ENCODE results near the gene HECTD4. TPM values are rescaled to one million over a fixed set of nuclear protein-coding genes. Genes with fewer than 3 reads are reported as not detected.
"Not testable (repeated sequence)": the region's sequence is repeated elsewhere in the genome, so short reads cannot be mapped to it uniquely, and the experiment has no call there.

The HECTD4 gene
- total RNA-seq, 1 experiment from 2014 or later: 54.5 TPM

DNA sequence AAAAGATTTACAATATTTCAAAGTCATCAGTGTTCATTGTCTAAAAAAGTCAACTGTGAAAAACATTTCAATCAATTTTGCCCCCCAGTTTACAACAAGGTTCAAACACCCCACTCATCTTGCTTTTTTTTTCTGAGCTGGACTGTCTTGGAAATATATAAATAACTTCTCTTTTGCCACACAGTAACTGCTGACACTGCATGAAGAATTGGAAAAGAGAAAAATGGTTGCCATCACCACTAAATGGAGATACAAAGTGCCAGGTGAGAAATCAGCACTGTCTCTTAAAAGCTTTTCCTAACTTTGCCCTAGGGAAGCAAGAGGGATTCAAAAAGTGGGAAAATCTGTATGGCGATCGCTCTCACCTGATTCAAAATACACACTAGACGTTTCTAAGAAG lies 155.5 kb downstream of the HECTD4 start:
- Mint-ChIP-seq H3K27me3 (ENCODE audit: insufficient read depth, unreplicated experiment) (no peaks in the 10 kb centered on the region), H3K4me1 (ENCODE audit: low read depth, unreplicated experiment) (no peaks in the 10 kb centered on the region), H3K36me3 (ENCODE audit: insufficient read depth, unreplicated experiment) (peaks cover 47% of the 10 kb centered on the region), H3K27ac (ENCODE audit: unreplicated experiment) (no peak overlapping the region), H3K4me3 (ENCODE audit: unreplicated experiment) (no peak overlapping the region), H3K9me3 (ENCODE audit: unreplicated experiment) (no peaks in the 10 kb centered on the region)
- TF ChIP-seq, protein P1, sequence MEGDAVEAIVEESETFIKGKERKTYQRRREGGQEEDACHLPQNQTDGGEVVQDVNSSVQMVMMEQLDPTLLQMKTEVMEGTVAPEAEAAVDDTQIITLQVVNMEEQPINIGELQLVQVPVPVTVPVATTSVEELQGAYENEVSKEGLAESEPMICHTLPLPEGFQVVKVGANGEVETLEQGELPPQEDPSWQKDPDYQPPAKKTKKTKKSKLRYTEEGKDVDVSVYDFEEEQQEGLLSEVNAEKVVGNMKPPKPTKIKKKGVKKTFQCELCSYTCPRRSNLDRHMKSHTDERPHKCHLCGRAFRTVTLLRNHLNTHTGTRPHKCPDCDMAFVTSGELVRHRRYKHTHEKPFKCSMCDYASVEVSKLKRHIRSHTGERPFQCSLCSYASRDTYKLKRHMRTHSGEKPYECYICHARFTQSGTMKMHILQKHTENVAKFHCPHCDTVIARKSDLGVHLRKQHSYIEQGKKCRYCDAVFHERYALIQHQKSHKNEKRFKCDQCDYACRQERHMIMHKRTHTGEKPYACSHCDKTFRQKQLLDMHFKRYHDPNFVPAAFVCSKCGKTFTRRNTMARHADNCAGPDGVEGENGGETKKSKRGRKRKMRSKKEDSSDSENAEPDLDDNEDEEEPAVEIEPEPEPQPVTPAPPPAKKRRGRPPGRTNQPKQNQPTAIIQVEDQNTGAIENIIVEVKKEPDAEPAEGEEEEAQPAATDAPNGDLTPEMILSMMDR (IDR thresholded peaks at IDR 0.05; ENCODE audit: insufficient read depth in 1 of 2, low read depth in 1 of 2, low read length in 1 of 2, severe bottlenecking in 1 of 2, unreplicated experiment in 1 of 2): no peak
- ChIA-PET POLR2A (no interaction called here), CTCF (no interaction called here)
- no TSS peak for BruUV-seq (replicated peaks)
- Histone ChIP-seq H3K4me3 (ENCODE audit: low read depth, low read length) (no peak overlapping the region), H3K9me3 (no peaks in the 10 kb centered on the region), H3K36me3 (ENCODE audit: control insufficient read depth, insufficient read depth, low read length) (no peaks in the 10 kb centered on the region; the same call in 1 of the 2 replicates), H3K4me1 (no peaks in the 10 kb centered on the region), H3K27me3 (replicated peaks; ENCODE audit: control insufficient read depth, insufficient read depth, low read length) (no peaks in the 10 kb centered on the region)
- no peak for DNase-seq
- intact Hi-C loops (cut with micrococcal nuclease; ENCODE audit: unreplicated experiment): no loop called here

DNA sequence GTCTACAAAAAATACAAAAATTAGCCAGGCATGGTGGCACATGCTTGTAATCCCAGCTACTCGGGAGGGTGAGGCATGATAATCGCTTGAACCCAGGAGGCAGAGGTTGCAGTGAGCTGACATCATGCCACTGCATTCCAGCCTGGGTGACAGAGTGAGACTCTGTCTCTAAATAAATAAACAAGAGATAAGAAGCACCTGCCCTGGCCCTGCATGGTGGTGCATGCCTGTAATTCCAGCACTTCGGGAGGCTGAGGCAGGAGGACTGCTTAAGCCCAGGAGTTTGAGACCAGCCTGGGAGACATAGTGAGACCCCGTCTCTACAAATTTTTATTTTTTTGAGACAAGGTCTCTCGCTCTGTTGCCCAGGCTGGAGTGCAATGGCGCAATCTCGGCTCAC lies 161.6 kb downstream of the HECTD4 start:
- H3K36me3 ChIP-seq (ENCODE audit: control insufficient read depth, insufficient read depth, low read length); H3K4me3 Mint-ChIP-seq (ENCODE audit: unreplicated experiment); H3K27me3 ChIP-seq (replicated peaks; ENCODE audit: control insufficient read depth, insufficient read depth, low read length); intact Hi-C loops (cut with micrococcal nuclease; ENCODE audit: unreplicated experiment); H3K27ac Mint-ChIP-seq (ENCODE audit: unreplicated experiment); H3K4me3 ChIP-seq (ENCODE audit: low read depth, low read length); H3K4me1 ChIP-seq; H3K9me3 ChIP-seq; BruUV-seq (replicated peaks); H3K27me3 Mint-ChIP-seq (ENCODE audit: insufficient read depth, unreplicated experiment); POLR2A ChIA-PET; CTCF ChIA-PET; H3K4me1 Mint-ChIP-seq (ENCODE audit: low read depth, unreplicated experiment); H3K9me3 Mint-ChIP-seq (ENCODE audit: unreplicated experiment): not testable (repeated sequence)
- H3K36me3 Mint-ChIP-seq (ENCODE audit: insufficient read depth, unreplicated experiment): peaks cover 42% of the 10 kb centered on the region
- peak; percentile 58 to 61 for DNase-seq

DNA sequence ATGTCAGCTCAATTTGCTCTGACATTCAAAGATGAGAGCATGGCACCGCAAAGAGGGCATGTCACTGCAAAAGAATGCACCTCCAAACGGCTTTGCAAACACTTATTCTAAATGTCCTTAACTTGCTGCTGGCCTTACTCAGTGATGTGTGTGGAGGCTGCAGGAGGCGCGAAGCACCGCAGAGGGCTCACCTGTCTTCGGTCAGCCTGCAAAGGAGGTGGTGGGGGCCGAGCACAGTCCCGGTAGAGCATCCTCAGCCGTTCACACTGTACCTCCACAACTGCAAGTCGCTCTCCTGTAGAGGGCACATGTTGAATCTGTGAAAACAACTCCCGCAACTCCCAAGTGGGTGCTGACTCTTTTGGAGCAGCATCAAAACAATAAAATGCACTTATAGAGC lies 163.0 kb downstream of the HECTD4 start:
- no TSS peak for BruUV-seq (replicated peaks)
- Histone ChIP-seq H3K36me3 (ENCODE audit: control insufficient read depth, insufficient read depth, low read length) (no peaks in the 10 kb centered on the region), H3K4me1 (peaks cover 8% of the 10 kb centered on the region), H3K4me3 (ENCODE audit: low read depth, low read length) (no peak overlapping the region), H3K9me3 (no peaks in the 10 kb centered on the region), H3K27me3 (replicated peaks; ENCODE audit: control insufficient read depth, insufficient read depth, low read length) (no peaks in the 10 kb centered on the region)
- no peak for DNase-seq
- Mint-ChIP-seq H3K36me3 (ENCODE audit: insufficient read depth, unreplicated experiment) (peaks cover 42% of the 10 kb centered on the region), H3K27ac (ENCODE audit: unreplicated experiment) (no peak overlapping the region), H3K4me3 (ENCODE audit: unreplicated experiment) (no peak overlapping the region), H3K9me3 (ENCODE audit: unreplicated experiment) (no peaks in the 10 kb centered on the region), H3K27me3 (ENCODE audit: insufficient read depth, unreplicated experiment) (no peaks in the 10 kb centered on the region), H3K4me1 (ENCODE audit: low read depth, unreplicated experiment) (no peaks in the 10 kb centered on the region)
- POLR2A ChIA-PET: no interaction called here
- TF ChIP-seq, protein P1 (IDR thresholded peaks at IDR 0.05; ENCODE audit: insufficient read depth in 1 of 2, low read depth in 1 of 2, low read length in 1 of 2, severe bottlenecking in 1 of 2, unreplicated experiment in 1 of 2): no peak
- CTCF ChIA-PET: interaction anchor here (1.4 kb wide), 1 partner anchor 21 kb away, joined by 5 read pairs; no protein-coding TSS in a partner anchor
- intact Hi-C loops (cut with micrococcal nuclease; ENCODE audit: unreplicated experiment): no loop called here

DNA sequence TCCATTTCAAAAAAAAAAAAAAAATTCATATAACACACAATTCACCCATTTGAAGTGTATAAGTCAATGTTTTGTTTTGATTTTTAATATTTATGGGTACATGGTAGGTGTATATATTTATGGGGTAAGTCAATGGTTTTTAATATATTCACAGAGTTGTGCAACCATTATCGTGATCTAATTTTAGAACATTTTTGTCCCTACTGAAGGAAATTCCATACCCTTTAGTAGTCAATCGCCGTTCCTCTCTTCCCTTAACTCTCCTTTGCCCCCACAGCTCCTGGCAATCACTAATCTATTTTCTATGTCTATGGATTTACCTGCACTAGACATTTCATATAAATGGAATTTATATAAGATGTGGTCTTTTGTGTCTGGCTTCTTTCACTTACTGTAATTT lies 164.1 kb downstream of the HECTD4 start:
- Mint-ChIP-seq H3K4me3 (ENCODE audit: unreplicated experiment) (no peak overlapping the region), H3K4me1 (ENCODE audit: low read depth, unreplicated experiment) (no peaks in the 10 kb centered on the region), H3K27me3 (ENCODE audit: insufficient read depth, unreplicated experiment) (no peaks in the 10 kb centered on the region), H3K27ac (ENCODE audit: unreplicated experiment) (no peak overlapping the region), H3K36me3 (ENCODE audit: insufficient read depth, unreplicated experiment) (peaks cover 37% of the 10 kb centered on the region), H3K9me3 (ENCODE audit: unreplicated experiment) (no peaks in the 10 kb centered on the region)
- TF ChIP-seq, protein P1 (IDR thresholded peaks at IDR 0.05; ENCODE audit: insufficient read depth in 1 of 2, low read depth in 1 of 2, low read length in 1 of 2, severe bottlenecking in 1 of 2, unreplicated experiment in 1 of 2): no peak
- intact Hi-C loops (cut with micrococcal nuclease; ENCODE audit: unreplicated experiment): no loop called here
- no TSS peak for BruUV-seq (replicated peaks)
- no peak overlapping the region for H3K4me3 ChIP-seq (ENCODE audit: low read depth, low read length)
- ChIA-PET POLR2A (no interaction called here), CTCF (no interaction called here)
- DNase-seq: no peak
- no peaks in the 10 kb centered on the region for H3K27me3 ChIP-seq (replicated peaks; ENCODE audit: control insufficient read depth, insufficient read depth, low read length)
- no peaks in the 10 kb centered on the region for H3K9me3 ChIP-seq
- peaks cover 8% of the 10 kb centered on the region for H3K4me1 ChIP-seq
- H3K36me3 ChIP-seq (ENCODE audit: control insufficient read depth, insufficient read depth, low read length): no peaks in the 10 kb centered on the region

Measured in Caco-2 (cell line).